CD4-positive, alpha-beta T cell treated with Interleukin-4 for 4 hours (primary cell): ENCODE results near the gene COL15A1.

Source experiments
- DNase-seq: peaks from one replicate; pipeline ENCODE4 v3.0.0-alpha.2; 2020

Gene COL15A1

DNA sequence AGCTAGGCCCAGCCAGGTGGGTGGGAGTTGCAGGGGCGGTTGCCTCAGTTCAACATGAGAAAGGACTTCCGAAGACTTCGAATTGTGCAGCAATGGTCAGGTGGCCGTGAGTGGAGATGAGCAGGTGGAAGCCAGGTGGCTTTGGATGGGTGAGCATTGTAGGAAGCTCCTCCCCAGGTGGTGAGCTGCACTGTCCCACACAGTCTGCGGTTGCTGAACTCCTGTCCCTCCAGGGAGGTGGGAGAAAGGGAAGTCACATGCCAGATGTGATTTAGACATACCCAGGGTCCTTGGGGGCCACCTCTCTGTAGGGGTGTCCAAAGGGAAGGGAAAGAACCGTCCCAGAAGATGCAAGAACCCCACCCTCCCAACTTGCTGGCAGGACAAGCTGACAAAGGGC is 30.4 kb downstream of the COL15A1 start:
- DNase-seq, result no peak

DNA sequence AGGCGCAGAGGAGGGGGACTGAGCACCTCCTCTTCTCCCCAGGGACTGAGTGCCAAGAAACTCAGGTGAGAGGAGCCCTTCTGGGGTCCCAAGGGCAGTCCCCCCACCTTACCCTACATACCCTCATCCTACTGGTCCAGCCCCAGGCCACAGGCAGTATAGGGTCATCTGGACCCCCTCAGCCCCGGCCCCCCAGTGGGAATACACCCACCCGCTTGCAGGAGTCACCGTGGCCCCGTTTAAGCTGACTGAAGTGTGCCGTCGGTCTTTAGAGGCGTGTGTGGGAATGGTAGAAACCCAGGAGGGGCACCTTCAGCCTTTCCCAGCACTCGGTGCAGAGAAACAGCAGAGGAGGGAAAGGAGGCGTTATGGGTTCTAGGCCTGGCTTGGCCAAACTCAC is 30.8 kb downstream of the COL15A1 start:
- DNase-seq, result no peak

DNA sequence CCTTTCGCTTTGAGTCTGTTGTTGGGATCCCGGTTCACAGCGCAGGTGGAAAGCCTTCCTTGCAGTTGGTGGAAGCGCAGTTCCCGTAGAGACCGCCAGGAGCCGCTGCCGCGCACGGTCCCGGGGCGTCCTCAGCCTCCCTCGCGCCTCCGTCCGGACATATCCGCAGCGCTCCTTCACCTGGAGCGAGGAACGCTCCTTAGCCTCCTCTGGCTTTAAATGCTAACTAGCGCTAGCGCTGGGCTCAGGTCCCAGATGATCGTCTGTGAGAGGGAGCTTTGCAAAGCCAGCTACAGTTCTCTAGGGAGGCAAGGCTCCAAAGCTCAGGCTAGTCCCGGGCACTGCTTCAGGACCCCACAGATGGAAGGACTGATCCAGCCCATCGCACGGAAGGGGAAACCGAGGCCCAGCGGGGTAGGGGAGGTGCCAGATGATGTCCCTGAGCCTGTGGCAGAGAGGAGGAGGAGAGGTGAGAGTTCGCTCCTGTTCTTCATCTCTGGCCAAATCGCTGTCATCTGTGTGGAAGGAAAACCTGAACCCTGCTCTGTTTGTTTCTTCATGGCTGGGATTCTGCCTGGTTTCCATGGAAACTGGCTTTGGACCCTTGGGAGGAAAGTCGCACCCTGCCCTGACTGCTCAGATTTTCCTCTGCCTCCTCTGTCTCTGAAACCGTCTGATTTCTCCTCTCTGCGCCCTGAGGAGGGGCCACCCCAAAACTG is 31.4 kb downstream of the COL15A1 start:
- DNase-seq, result peak; percentile 73

DNA sequence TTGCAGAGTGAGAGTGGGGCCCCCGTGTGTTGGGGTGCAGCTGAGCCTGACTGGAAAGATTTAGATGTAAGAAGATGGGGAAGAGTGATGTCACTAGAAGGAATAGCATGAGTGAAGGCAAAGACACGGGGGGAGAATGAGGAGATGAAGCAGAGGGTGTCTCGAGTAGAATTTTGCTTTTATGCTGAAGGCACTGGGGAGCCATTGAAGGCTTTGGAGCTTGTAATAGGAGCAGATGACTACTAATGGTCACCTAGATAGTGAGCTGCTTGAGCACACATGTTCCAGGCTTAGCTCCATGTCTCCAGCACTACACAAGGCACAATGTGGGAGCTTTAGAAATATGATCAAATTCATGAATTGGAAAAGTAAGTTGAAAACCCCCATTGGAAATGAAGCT is 32.1 kb downstream of the COL15A1 start:
- no peak for DNase-seq

DNA sequence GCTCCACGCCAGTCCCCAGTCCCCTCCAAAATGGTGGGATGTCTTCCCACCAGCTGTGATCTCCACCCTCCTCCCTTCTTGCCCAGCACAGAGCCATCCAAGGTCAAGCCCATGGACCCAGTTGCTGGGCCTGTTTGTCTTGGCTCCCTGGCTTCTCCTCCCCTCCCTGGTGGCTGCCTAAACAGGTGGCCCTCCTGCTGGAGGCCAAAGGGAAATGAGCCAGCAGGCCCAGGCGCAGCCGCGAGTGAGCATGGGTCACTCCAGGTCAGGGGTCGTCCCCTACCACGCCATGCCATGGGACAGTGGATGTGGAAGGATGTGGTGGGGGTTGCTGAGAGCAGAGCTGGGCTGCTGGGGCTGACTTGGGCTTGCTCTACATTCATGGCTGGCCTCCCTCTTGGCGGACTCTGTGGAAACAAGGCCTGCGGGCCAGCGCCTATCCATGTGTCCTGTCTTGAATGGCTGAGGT is 33.6 kb downstream of the COL15A1 start:
- DNase-seq, result no peak

DNA sequence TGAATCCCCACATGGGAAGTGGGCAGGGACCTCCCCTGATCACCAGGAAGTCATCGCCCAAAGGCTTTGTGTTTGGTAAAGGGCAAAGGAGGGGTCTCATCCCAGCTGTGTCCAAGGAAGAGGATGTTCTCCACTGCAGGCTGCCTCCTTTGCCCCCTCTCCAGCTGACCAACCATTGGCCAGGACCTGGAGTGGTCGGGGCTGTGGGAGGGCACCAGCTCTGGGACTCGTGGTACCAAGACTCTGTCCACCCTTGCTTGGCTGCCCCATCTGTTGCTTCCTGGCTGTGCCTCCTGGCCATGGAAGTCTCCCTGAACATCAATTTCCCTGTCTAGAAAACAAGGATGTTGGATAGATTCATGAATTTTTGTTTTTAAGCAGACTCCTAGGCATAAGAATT is 34.1 kb downstream of the COL15A1 start:
- no peak for DNase-seq

DNA sequence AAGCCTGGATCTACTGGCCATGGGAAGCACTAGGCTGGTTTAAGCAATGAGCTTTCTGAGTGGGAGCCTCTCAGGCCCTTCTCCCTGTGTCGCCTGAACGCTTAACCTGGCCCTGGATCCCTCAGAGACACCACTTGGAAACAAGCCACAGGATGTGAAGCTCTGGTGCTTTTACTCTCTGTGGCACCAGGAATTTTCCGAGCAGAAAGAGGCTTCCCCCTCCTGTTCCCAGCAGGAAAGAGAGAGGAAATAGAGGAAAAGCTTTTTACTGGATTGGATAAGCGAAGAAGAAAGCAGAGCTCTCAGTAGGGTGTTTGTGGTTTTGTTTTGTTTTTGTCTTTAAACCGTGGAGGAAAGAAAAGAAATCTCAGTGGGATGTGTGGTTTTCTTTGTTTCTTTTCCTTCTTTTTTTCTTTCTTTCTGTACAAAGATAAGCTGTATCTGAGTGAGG is 34.5 kb downstream of the COL15A1 start:
- no peak for DNase-seq

DNA sequence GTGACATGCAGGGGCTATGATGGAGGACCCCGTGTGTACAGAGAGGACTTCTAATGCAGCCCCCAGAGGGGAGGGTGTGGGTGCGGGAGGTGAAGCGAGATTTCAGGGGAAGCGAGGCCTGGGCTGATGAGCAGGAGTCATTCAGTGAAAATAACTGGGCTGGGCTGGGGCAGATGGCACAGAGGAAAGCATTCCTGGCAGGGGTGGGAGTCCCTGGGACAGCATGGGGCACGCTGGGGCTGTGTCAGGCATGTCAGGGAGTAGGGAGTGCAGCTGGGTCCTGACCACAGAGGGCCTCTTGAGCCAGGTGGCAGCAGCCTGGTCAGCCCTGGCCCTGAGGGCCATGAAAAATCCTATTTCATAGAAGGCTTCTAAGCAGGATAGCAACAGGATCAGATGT is 36.6 kb downstream of the COL15A1 start:
- no peak for DNase-seq

DNA sequence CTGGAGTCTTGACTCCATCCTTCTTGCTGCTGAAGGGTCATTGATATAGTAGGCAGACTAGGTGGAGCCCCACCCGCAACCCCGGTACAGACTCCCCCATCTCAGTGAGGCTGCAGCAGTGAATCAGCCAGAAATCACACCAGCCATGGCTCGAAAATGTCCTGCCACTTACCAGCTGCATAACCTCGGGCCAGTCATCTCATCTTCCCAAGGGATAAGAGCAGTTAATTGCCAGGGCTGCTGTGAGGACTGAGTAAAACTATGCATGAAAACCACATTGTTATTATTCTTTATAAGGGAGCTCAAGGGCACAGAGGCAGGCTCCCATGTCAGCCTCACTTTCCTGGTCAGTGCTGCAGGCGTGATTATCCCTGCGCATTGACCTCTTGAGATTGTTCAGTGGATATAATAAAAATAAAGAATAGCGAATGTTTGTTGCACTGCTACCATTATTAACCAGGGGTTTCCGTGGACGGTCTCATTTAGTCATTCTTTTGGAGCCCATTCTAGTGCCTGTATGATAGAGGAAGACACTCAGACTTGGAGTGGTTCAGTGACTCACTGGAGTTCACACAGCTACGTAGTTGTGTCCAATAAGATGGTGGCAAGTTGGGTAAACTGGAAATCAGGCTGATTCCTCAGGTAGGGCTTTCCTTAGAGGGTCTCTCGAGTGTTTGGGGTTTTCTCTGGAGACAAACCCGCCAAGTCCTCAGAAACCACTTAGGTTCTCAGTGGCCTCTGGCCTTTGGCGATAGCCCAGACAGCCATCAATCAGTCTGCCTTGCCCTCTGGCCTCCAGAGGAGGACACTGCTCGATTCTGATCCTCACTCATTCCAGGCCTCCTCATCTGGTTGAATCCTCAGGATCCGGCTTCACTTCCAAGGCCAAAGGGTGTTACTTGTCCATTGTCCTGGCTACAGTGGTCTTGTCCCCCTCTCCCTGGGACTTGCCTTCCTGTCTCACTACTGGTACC is 39.9 kb downstream of the COL15A1 start:
- no peak for DNase-seq

DNA sequence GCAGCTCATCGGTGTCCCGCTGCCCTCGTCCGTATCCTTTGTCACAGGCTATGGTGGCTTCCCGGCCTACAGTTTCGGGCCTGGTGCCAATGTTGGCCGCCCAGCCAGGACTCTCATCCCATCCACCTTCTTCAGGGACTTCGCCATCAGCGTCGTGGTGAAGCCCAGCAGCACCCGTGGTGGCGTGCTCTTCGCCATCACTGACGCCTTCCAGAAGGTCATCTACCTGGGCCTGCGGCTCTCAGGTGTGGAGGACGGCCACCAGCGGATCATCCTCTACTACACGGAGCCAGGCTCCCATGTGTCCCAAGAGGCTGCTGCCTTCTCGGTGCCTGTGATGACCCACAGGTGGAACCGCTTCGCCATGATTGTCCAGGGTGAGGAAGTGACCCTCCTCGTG is 41.9 kb downstream of the COL15A1 start:
- DNase-seq, result no peak

DNA sequence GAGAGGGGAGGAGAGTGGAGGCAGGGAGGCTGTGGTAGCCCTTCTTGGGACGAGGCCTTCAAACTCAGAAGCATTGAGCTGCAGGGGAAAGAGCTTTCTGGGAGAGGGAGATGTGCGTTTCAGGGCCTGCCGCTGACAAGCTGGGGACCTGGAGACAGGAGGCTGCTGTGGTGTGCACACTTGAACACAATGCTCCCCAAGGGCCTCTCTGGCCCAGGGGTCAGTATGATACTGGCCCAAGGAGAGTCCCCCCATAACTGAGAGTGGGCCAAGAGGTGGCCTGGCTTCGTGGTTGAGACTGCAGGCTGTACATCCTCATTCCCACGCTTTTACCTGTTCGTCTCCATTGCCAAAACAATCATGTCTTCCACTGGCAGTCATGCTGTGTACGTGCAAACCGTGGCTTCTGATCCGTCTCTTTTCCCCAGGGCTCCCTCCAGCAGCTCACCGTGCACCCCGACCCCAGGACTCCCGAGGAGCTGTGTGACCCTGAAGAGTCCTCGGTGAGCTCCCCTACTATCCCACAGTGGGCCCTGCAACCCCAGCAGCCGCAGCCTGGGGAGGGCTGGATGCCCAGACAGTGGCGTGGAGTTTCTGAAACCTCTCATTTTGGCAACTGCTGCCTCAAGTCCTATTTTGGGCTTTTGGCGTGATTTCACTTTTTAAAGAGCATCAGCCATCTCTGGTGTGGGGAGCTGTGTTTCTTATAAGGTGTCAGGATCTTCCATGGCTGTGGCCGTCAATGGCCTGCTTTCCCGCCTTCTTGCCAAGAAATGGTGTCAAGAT is 43.4 kb downstream of the COL15A1 start:
- DNase-seq, result no peak

DNA sequence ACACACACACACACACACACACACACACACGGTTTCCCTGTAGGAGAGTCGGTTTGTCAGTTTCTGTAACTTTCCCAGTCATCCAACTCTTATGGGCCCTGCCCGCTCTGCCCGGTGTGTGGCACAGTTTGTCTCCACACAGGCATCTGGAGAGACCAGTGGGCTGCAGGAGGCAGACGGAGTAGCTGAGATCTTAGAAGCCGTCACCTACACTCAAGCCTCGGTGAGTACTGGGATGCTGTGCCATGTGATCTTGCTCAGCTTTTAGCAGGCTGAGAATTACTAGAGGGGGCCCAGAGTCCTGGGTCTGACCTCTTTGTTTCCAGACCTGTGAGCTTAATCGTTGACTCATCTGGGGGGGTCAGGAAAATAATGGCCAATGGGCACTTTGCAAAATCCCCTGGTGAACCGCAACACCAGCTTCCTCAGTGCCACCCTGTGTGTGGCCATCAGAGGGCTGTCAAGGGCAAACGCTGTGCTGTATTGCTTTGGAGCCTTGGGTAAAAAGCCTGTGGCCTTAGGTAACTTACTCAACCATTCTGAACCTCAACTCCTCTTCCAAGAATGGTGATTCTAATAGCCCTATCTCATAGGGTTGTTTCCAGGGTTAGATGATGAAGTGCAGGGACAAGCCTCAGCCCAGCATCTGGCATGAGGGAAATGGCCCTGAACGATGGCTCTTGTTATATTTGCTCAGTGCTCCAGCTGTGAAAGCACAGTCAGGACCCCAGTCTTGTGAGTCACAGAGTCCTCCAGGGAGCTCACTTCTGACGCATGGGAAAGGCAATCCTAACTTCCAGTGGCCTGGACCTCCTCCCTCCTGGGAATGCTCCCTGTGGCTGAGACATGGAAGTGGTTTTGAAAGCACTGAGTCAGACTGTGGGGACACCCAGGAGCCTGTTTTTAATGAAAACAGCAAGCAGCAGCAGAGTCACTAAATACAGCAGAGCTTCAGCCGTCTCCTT is 45.6 kb downstream of the COL15A1 start:
- no peak for DNase-seq

DNA sequence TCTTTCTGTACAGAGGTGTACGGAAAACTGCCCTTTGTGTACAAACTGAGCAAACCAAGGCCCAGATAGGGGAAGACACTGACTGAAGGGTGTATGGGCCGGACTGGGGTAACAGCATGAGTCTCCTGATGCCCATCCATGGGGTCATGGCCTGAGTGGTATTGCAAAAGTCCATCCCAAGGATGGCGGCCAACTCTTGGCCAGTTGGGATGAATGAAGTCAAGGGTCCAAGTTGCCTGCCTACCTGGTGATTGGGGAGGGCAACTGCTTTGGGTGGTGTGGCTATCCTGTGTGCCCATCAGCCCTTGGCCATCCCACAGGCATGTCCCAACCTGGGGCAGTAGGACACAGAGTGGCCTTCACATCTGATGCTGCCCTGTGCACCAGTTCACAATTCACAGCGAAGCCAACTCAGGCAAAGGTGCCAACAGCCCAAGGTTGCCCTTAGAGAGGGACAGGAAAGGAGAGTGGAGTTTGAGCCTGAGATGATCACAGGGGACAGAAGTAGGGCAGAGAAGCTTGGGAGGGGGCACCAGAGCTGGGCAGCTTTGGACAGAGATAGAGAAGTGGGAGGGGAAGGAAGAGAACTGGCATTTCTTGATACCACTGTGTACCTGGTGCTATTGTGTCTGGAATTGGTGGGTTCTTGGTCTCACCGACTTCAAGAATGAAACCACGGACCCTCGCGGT is 46.6 kb downstream of the COL15A1 start:
- DNase-seq, result no peak

DNA sequence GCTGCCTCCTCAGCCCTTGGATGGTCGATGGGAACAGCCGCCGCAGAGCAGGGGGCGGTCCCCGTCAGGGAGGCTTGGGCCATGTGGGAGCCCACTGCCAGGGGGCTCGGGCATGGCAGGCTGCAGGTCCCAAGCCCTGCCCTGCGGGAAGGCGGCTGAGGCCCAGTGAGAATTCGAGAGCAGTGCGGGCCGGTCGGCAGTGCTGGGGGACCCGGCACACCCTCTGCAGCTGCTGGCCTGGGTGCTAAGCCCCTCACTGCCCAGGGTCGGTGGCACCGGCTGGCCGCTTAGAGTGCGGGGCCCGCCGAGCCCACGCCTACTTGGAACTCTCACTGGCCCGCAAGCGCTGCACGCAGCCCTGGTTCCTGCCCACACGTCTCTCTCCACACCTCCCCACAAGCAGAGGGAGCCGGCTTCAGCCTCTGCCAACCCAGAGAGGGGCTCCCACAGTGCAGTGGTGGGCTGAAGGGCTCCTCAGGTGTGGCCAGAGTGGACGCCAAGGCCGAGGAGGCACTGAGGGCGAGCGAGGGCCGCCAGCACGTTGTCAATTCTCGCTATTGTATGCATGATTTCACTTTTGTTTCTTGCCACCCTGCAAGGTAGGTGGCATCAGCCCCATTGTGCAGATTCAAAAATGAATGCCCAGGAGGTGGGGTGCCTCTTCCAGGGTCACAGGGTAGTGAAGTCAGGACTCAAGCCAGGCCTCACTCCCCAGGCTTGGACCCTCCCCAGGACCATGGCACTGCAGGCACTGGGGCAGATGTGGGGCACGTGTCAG is 48.6 kb downstream of the COL15A1 start:
- DNase-seq, result no peak

DNA sequence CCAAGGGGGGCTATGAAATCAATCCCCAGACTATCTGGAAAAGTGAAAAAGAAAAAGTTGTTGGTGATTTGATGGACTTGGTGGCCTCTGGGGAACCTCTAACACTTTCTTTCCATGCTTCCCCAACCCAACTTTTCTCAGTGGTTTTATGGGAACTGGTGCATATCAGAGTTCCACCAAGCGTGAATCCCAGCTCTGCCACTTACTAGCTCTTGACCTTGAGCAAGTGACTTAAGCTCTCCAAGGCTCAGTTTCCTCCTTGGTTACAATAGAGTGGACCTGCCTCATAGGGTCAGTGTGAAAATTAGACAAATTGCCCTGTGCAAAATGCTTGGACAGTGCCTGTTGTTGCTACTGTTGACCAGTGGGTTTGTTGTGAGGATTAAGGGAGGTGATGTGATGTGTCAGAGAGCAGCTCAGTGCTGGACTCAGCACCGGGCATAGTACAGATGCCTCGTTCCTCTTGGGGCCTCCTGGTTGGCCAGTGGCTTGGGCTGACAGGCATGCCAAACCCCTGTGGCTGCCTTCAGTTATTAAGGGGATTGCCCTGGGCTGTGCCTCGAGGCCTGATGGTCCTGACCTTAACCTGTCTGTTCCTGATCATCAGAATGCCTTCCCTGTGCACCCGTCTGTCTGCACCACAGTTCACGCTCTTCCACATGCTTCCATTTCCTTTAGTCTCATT is 49.3 kb downstream of the COL15A1 start:
- no peak for DNase-seq

DNA sequence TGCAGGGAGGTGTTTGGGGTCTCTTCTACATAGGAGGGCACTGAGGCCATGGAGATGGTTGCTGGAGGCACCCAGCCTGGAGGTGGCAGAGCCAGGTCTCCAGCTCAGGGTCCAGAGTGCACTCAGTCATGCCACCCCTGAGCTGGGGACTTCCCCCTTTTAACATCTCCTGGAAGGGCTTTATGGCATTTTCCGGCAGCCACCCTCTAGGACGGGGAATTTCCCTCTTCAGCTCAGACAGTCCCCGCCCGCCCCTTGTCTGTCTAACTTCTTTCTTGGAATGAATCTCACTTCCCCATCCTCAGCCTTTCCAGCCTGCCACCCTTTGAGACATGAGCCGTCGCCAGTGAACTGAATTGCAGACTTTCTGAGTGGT is 49.9 kb downstream of the COL15A1 start:
- DNase-seq, result peak; percentile 5

DNA sequence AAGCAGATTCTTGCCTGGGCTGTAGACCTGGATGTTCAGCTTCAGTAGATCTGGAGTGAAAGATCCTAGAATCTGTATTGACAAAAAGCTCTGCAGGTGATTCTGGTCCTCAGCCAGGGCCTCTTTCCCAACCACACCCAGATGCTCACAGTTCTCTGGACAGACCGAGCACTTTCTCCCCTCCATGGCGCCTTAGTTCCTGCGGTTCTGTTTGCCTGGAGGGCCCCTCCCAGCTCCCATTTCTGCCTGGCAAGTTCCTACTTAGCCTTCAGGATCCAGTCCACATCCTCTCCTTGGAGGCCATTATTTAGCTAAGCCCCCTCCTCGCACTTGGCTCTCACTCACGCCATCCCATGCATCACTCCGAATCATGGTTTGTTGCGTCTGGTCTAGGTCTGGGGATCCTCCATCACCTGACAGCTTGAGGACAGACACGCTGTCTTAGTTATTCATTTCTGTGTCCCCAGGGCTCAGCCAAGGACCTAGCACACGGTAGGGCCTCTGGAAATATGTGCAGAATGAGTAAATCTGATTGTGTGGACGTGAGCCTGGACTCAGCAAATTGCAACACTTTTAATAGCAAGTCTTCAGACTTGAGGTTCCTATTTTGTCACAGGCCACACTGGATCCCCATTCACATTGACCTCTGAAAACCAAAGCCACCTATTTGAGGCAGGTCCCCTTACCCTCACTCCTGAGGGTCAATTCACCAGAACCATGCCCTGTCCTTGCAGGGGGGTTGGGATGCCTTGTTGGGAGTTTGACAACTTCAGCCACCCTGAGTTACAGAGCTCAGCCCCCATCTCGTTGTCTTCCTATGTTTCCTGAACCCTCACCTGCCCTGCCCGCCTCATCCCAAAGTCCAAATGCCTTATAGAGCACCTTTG is 50.7 kb downstream of the COL15A1 start:
- DNase-seq, result no peak

DNA sequence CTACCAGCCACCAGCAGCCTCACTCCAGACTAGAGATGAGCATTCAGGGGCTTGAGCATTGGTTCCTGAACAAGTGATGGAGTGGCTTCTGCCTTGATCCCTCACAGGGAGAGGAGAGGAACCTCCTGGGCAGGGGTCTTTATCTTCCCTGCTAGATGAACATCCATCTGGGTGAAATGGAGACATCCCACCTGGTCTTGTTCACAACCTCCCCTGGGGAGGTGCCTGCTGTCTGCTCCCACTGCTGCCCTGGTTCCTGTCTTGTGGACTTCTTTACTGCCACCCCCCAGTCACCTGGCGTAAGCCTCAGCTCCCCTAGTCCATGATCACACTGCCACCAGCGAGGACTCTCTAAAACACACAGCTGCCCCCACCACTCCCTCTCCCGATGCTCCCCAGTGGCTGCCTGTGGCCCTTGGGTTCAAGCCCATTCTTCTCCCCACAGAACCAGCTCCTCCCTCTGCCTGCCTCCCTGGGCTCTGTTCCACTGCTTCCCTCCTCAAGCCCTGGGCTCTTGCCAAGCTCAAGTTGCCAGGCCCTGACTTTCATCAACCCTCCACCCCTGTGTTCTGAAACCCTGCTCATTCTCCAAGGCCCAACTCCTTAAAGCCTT is 51.5 kb downstream of the COL15A1 start:
- DNase-seq, result no peak
